NB4 (cell line): ENCODE data around the gene P2RX7.

Source experiments
- MYC ChIP-seq: IDR thresholded peaks from 2 replicates; pipeline ENCODE4 v1.6.1; 2011; ENCODE audit warnings: low read depth, low read length
- POLR2A ChIP-seq: IDR thresholded peaks from 2 replicates; pipeline ENCODE4 v1.6.1; 2011; ENCODE audit warnings: mild to moderate bottlenecking; ENCODE audit not compliant: insufficient read length; ENCODE audit errors: extremely low read depth
- TF ChIP-seq, protein P1 (sequence below): IDR thresholded peaks from one replicate; pipeline ENCODE4 v1.5.1; 2012; ENCODE audit warnings: low read depth, low read length
- TF ChIP-seq, protein P2 (sequence below): IDR thresholded peaks from 2 replicates; pipeline ENCODE4 v1.6.1; 2011; ENCODE audit warnings: low read depth, low read length

GRCh38 chr12:121085069-121085468 lies 47.6 kb upstream of the P2RX7 start:
- TF ChIP-seq, protein P1, sequence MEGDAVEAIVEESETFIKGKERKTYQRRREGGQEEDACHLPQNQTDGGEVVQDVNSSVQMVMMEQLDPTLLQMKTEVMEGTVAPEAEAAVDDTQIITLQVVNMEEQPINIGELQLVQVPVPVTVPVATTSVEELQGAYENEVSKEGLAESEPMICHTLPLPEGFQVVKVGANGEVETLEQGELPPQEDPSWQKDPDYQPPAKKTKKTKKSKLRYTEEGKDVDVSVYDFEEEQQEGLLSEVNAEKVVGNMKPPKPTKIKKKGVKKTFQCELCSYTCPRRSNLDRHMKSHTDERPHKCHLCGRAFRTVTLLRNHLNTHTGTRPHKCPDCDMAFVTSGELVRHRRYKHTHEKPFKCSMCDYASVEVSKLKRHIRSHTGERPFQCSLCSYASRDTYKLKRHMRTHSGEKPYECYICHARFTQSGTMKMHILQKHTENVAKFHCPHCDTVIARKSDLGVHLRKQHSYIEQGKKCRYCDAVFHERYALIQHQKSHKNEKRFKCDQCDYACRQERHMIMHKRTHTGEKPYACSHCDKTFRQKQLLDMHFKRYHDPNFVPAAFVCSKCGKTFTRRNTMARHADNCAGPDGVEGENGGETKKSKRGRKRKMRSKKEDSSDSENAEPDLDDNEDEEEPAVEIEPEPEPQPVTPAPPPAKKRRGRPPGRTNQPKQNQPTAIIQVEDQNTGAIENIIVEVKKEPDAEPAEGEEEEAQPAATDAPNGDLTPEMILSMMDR, result no peak
- no peak for TF ChIP-seq POLR2A
- TF ChIP-seq, protein P2, sequence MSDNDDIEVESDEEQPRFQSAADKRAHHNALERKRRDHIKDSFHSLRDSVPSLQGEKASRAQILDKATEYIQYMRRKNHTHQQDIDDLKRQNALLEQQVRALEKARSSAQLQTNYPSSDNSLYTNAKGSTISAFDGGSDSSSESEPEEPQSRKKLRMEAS, result no peak
- no peak for TF ChIP-seq MYC
